IPS-11a (cell line): Measurements from ENCODE around the gene TOPBP1.

ENCODE experiments used
- H3K4me3 ChIP-seq: one replicate; pipeline ENCODE4 v1.5.1; 2013; ENCODE audit warnings: low read depth, low read length, control low read depth

Gene TOPBP1

DNA sequence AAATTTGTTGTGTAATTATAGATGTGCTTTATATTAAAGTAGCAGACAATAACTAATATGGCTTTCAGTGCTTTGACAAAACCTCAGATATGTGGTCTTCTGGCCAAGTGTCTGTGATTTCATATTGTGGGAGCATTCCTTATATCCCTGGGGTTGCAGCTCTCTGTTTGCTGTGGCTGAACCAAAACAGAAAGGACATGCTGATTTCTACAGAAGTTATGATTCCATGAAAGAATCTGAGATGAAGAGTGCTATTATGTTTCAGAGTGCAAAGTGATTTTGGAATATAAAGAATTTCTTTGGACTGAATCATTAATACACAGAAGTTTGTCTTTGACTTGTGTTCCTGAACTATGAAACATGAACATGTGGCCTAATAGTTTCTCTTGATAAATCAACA is 51.7 kb downstream of the TOPBP1 start:
- H3K4me3 ChIP-seq: no peak overlapping the region

GRCh38 chr3:133608388-133608787 is 53.4 kb downstream of the TOPBP1 start:
- no peak overlapping the region for H3K4me3 ChIP-seq

DNA sequence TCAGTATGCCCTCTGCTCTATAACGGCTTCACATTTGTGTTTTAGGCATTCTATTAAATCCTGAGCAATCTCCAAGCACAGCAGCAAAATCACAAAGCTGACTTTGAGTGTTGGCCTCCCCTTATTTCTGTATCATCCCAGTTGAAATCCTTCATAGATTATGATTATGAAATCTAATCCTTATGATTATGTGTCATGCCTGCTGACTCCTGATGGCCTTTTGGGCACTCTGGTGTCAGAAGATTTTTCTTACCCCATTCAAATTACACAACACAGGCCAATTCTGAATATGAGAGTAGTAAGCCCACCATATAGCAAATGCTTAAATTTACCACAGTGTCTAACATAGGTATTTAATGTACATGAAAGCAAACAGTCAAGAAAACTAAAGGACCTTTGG is 53.9 kb downstream of the TOPBP1 start:
- H3K4me3 ChIP-seq: no peak overlapping the region

DNA sequence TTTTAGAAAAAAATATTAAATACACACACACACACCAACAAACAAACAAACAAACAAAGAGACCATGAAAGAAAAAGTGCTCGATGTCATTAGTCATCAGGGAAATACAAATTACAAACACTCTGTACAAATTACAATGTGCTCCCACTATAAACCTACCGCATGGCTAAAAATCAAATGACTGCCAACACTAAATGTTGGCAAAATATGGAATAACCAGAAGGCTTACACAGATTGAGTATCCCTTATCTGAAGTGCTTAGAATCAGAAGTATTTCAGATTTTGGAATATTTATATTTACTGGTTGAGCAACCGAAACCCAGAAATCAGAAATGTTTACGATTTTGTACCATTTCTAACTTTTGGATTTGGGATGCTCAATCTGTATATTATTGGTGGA is 54.8 kb downstream of the TOPBP1 start:
- H3K4me3 ChIP-seq: no peak overlapping the region

DNA sequence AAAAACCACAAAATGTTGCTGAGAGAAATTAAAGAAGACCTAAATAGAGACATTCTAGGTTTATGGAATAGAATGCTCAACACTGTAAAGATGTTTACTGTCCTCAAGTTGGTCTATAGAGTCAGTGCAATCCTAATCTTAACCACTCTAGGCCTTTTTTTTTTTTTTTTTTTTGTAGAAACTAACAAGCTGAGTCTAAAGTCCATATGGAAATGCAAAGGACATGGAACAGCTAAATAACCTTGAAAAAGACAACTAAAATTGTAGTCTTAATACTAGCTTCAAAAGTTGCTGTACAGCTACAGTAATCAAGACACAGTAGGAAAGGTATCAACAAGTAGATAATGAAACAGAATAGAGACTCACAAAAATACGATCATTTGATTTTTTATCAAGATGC is 55.4 kb downstream of the TOPBP1 start:
- no peak overlapping the region for H3K4me3 ChIP-seq

DNA sequence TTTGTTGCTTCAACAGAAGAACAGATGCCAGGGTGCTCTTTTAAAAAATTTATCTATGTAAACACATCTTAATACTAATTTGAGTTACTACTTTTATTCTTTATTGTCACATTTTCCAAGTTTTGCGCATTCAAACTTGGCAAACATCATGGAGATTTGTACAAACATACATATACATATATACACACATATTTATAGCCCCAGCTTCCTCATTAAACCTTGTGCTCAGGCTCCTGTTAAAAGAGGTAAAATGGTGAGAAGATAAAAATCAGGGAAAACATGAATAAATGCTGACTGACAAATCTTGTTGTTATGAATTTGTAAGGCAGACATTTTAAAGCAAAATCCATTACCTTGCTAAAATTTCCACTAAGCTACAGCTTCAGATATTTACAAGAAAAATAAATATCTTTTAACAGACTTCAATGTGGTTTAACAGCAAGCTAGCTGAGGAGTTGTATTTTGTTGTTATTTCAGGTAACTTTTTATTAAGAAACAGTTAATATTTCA is 61.1 kb downstream of the TOPBP1 start:
- H3K4me3 ChIP-seq: no peak overlapping the region

DNA sequence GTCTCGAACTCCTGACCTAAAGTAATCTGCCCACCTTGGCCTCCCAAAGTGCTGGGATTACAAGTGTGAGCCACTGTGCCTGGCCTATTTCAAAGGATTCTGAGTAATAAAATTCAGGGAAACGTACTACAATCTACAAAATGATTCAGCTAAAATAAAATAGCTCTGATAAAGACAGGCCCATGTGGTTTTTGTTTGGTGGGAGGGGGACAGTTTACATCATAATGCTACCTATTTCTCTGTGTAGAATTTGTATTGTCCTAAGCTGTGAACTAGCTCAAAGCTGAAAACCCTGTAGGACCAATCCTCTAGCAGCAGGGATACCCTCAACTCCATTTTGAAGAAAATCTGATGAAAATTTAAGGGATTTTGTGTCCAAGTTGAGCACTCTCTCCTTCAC is 62.5 kb downstream of the TOPBP1 start:
- H3K4me3 ChIP-seq: no peak overlapping the region

GRCh38 chr3:133598405-133598804 is 63.3 kb downstream of the TOPBP1 start:
- no peak overlapping the region for H3K4me3 ChIP-seq

DNA sequence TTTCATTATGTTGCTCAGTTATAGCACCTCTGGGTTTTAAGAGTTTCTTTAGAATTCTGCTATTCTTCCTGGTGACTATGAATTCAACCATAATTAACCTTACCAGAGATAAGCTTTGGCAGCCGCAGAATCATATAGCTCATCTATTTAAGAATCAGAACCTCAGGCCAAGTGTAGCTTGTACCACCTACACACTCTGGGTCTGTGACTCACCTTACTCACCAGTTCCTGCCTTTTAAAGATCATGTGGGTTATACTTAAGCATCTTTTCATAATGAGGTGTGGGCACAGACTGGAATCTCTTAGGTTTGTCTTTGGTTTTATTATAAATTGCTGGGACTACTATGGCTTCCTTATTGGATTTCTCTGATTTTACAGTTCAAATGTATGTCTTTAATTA is 66.4 kb downstream of the TOPBP1 start:
- no peak overlapping the region for H3K4me3 ChIP-seq

DNA sequence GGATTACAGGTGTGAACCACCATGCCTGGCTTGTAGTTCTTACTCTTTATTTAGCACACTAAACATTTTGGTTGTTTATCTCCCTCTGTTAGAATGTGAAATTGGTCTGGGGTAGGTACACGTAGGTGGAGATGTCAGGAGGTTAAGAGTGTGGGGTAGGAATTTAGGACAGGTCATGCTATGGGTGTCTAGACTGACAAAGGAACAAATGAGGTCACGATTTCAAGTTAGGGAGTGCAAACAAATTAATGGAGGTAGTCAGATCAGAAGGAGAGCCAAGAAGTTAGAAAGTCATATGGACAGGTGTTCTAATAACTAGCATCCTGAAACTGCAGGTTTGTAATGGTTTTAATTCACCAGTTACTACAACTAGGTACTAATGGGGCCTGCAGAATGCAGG is 68.5 kb downstream of the TOPBP1 start:
- no peak overlapping the region for H3K4me3 ChIP-seq

DNA sequence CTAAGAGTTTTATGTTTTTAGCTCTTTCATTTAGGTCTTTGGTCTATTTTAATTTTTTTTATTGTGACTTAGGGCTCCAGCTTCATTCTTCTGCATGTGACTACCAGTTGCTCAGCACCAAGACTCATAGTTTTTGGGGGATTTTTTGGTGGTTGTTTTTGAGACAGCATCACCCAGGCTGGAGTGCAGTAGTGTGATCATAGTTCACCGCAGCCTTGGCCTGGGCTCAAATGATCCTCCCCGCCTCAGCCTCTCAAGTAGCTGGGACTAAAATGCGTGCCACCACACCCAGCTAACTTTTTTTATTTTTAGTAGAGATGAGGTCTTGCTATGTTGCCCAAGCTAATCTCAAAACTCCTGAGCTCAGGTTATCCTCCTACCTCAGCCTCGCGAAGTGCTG is 68.9 kb downstream of the TOPBP1 start:
- no peak overlapping the region for H3K4me3 ChIP-seq

DNA sequence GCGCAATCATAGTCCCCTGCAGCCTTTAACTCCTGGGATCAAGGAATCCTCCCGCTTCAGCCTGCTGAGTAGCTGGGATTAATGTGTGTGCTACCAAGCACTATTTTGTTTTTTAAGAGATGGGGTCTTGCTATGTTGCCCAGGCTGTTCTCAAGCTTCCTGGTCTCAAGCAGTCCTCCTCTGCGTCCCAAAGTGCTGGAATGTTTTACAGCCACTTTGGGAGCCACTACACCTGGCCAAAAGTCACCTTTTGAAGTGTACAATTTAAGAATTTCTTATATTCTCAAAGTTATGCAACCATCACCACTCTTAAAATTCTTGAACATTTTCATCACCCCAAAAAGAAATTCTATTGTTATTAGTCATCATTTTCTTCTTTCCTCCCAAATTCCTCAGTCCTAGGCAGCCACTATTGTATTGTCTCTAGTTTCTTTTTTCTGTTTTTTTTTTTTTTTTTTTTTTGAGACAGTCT is 70.4 kb downstream of the TOPBP1 start:
- H3K4me3 ChIP-seq: no peak overlapping the region

DNA sequence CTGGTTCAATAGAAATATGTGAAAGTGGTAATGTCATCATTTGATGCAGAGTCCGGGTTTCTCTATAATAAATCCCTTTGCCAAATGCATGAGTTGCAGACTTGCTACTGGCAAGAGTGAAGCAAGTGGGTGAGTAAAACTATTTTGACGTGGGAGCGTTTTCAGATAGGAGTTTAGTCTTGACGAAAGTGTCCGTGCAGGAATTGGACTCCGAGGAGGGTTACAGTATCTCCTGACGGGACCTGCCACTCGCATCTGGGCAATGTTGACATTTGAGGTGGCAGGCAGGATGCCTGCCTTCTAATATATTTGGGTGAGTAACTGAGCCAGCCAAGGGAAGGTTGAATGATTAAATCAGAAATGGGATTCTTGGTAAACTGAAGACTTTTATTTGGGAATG is 72.2 kb downstream of the TOPBP1 start:
- H3K4me3 ChIP-seq: no peak overlapping the region

- H3K4me3 ChIP-seq: no peak overlapping the region
Measured at GRCh38 chr3:133588784-133589465, 72.8 kb downstream of the TOPBP1 start.

DNA sequence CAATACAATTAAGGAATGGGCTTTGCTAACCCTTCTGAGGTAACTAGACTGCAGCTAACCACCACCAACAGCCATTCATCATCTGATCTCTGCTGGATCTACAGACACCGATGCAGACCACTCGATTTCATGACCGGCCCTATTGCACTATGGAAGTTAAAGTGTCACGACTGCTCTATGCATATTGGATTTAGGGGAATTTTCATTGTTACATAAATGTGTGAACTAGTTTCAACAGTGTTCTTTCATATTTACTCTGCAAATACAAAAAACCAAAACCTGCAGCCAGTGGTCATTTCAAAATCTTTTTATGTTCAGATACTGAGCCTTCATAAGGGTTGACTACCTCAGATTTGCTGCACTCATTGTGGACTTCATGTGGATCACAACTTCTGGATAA is 73.7 kb downstream of the TOPBP1 start:
- no peak overlapping the region for H3K4me3 ChIP-seq

DNA sequence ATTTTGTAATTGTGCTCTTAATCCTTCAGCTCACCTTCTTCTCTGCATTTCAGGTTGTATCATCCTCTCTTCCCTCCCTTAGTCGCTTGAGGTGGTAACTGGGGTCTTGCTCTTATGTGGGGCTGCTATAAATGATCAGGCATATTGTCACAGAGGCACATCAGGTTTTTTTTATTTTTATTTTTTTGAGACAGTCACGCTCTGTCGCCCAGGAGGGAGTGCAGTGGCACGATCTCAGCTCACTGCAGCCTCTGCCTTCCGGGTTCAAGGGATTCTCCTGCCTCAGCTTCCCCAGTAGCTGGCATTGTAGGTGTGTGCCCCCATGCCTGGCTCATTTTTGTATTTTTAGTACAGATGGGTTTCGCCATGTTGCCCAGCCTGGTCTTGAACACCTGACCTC is 78.3 kb downstream of the TOPBP1 start:
- no peak overlapping the region for H3K4me3 ChIP-seq

DNA sequence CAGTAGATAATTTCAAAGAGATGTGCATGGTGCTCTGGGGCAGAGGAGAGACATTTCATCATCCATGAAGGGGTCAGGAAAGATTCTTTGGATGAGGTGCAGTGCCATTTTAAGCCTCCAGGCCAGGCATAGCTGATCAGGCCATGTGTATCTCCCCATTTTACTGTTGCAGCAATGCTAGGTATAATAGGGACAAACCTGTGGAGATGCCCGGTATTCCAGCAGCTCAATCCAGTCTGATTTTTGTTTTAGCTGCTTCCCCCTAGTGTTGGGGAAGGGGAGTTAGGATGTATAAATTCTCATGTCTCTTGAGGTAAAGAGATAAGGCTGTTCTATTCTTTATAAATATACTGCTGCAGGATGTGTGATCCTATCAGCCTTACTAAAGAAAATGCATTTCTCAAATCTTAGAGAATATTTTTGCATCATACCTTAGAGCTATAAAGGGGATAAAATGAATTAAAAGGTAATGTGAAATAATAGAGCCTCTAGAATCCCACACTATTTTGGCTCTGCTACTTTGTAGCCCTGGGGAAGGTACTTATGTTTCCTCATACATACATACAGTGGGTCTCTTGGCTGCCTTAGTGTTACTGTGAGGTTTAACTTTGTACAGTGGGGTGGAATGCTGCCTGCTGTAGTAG is 83.1 kb downstream of the TOPBP1 start:
- no peak overlapping the region for H3K4me3 ChIP-seq

DNA sequence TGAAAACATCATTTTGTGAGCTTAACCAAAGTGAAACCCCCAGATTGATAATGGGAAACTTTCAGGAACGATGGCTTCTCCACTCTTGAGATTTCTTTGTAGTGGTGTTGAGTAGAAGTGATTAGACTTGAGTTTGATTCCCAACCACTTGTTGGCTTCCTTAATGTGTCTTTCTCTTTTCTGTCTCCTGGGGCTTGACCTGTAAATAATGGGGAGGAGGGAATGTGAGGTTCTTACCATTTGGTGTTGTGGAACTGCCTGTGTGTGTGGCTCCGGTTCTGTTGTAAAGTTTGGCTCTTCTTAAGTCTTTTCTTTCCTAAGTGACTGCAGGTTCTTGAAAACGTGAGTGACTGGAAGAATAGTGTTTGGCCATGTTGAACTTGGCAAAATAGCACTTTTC is 85.6 kb downstream of the TOPBP1 start:
- no peak overlapping the region for H3K4me3 ChIP-seq

GRCh38 chr3:133575086-133575485 is 86.7 kb downstream of the TOPBP1 start:
- peak overlapping the region; percentile 81 for H3K4me3 ChIP-seq

DNA sequence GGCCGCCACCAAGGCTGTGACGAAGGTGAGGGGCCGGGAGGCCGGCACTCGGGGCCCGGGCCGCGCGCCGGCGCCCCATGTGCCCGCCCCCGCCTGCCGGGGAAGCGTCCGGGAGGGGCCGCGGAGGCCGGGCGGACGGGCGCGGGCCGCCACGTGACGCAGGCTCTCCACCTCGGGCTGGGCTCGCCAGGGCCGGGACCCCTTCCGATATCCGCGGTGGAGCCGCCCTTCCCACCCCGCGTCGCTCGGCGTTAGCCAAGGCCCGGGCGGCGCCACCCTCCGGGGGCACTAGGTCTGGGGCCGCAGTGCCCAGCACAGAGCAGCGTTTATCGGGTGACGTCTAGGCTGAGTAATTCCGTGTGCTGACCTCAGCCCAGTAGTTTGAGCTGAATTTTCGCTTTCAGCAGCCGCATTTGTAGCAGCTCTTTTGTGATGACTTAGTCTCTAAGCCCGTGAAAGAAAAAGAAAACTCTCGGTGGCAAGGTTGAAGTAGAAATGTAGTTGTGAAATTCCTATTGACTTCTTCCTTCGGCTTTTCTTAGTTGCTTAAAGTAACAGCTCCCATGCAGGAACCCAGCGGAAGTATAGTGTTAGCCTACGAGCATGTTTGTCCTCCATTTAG is 87.4 kb downstream of the TOPBP1 start:
- H3K4me3 ChIP-seq: peak overlapping the region; percentile 81

- peak within 1 kb of the TSS; percentile 81 for H3K4me3 ChIP-seq
Measured at GRCh38 chr3:133573629-133574194, 88.0 kb downstream of the TOPBP1 start, which contains the start of gene CDV3. CDV3 (plus strand) TSS chr3:133573686; CDS start chr3:133574045, 359 bp downstream.
